HG03460 (cell line): Measurements from ENCODE around the gene OTUB1.

Experiments used
- ATAC-seq: cut with Tn5 transposase; IDR thresholded peaks from one replicate; pipeline ENCODE4 v1.9.1; 2021; ENCODE audit not compliant: unreplicated experiment

The OTUB1 gene

GRCh38 chr11:64004590-64004984, 18.3 kb downstream of the OTUB1 start:
- ATAC-seq = no peak

- no peak for ATAC-seq
Observed at GRCh38 chr11:64005691-64006090, 19.5 kb downstream of the OTUB1 start.

GRCh38 chr11:64006398-64006797, 20.2 kb downstream of the OTUB1 start:
- no peak for ATAC-seq

GRCh38 chr11:64007160-64007628, 21.0 kb downstream of the OTUB1 start:
- ATAC-seq = no peak

GRCh38 chr11:64007629-64008282, 21.5 kb downstream of the OTUB1 start:
- ATAC-seq = no peak

GRCh38 chr11:64008283-64008913, 22.2 kb downstream of the OTUB1 start:
- no peak for ATAC-seq

GRCh38 chr11:64008914-64009633, 22.8 kb downstream of the OTUB1 start:
- no peak for ATAC-seq

GRCh38 chr11:64009710-64010109, 23.5 kb downstream of the OTUB1 start:
- ATAC-seq = no peak

DNA sequence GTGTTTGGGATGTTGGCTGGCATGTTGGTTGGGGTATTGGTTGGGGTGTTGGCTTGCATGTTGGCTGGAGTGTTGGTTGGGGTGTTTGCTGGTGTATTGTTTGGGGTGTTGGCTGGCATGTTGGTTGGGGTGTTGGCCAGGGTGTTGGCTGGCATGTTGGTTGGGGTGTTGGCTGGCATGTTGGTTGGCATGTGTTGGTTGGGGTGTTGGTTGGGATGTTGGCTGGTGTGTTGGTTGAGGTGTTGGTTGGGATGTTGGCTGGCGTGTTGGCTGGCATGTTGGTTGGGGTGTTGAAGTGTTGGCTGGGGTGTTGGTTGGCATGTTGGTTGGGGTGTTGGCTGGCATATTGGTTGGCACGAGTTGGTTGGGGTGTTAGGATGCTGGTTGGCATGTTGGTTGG, 24.5 kb downstream of the OTUB1 start:
- ATAC-seq = no peak

- ATAC-seq = no peak
Observed at GRCh38 chr11:64011371-64011770, 25.1 kb downstream of the OTUB1 start.

- ATAC-seq = no peak
Observed at GRCh38 chr11:64013141-64013896, 27.1 kb downstream of the OTUB1 start.

- ATAC-seq = no peak
Observed at GRCh38 chr11:64014356-64014755, 28.1 kb downstream of the OTUB1 start.

GRCh38 chr11:64015510-64015909, 29.3 kb downstream of the OTUB1 start:
- ATAC-seq = no peak

GRCh38 chr11:64015935-64016845, 30.0 kb downstream of the OTUB1 start:
- ATAC-seq = no peak

- ATAC-seq = no peak
Observed at GRCh38 chr11:64017945-64018224, 31.6 kb downstream of the OTUB1 start.

GRCh38 chr11:64018310-64018709, 32.1 kb downstream of the OTUB1 start:
- ATAC-seq = no peak

GRCh38 chr11:64019106-64020037, 33.1 kb downstream of the OTUB1 start:
- no peak for ATAC-seq

- ATAC-seq = no peak
Observed at GRCh38 chr11:64020976-64021756, 34.9 kb downstream of the OTUB1 start.

DNA sequence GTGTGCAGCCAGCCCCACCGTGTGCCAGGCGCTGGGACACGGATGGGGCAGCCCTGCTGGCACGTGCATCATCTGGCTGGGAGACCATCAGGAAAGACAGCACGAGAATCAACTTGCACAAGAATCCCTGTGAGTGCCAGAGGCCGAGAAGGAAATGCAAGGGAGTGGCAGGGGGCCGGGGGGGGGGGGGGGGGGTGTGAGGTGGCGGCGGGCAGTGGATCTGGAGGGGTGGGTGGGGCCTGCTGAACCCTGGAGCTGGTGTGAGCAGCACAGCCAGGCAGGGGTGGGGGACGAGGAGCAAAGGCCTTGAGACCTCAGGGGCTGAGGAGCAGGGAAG, 35.5 kb downstream of the OTUB1 start:
- no peak for ATAC-seq
